Measurements from ENCODE around the gene UBE2L5.

Gene UBE2L5

GRCh38 chr13:30391956-30392680 is 30.2 kb upstream of the UBE2L5 start:
- no peaks in the 10 kb centered on the region for H3K9me3 ChIP-seq (ENCODE audit: control insufficient read depth in 5 of 5, low read length in 5 of 5)
- no peak overlapping the region for H3K4me3 ChIP-seq (ENCODE audit: low read depth in 1 of 5, low read length in 5 of 5)
- no peaks in the 10 kb centered on the region for H3K36me3 ChIP-seq (ENCODE audit: control insufficient read depth in 5 of 5, insufficient read depth in 5 of 5, low read length in 5 of 5)
- no peak overlapping the region for H3K9ac ChIP-seq (ENCODE audit: low read length in 5 of 5)
- H3K4me1 ChIP-seq (ENCODE audit: control insufficient read depth in 5 of 5, insufficient read depth in 5 of 5, low read length in 5 of 5), result peaks cover 7 to 36% (median 30%) of the 10 kb centered on the region in 5 donors
- H3K27ac ChIP-seq (ENCODE audit: low read depth, low read length), result no peak overlapping the region
- H3K27me3 ChIP-seq (ENCODE audit: control insufficient read depth in 5 of 5, insufficient read depth in 4 of 5, low read length in 5 of 5), result no peaks in the 10 kb centered on the region

GRCh38 chr13:30392681-30393045 is 29.6 kb upstream of the UBE2L5 start:
- no peak overlapping the region for H3K9ac ChIP-seq (ENCODE audit: low read length in 5 of 5)
- peaks cover 7 to 36% (median 30%) of the 10 kb centered on the region in 5 donors for H3K4me1 ChIP-seq (ENCODE audit: control insufficient read depth in 5 of 5, insufficient read depth in 5 of 5, low read length in 5 of 5)
- no peaks in the 10 kb centered on the region for H3K36me3 ChIP-seq (ENCODE audit: control insufficient read depth in 5 of 5, insufficient read depth in 5 of 5, low read length in 5 of 5)
- no peaks in the 10 kb centered on the region for H3K27me3 ChIP-seq (ENCODE audit: control insufficient read depth in 5 of 5, insufficient read depth in 4 of 5, low read length in 5 of 5)
- H3K4me3 ChIP-seq (ENCODE audit: low read depth in 1 of 5, low read length in 5 of 5), result no peak overlapping the region
- H3K9me3 ChIP-seq (ENCODE audit: control insufficient read depth in 5 of 5, low read length in 5 of 5), result no peaks in the 10 kb centered on the region
- H3K27ac ChIP-seq (ENCODE audit: low read depth, low read length), result no peak overlapping the region

GRCh38 chr13:30394751-30395191 is 27.5 kb upstream of the UBE2L5 start:
- H3K9me3 ChIP-seq (ENCODE audit: control insufficient read depth in 5 of 5, low read length in 5 of 5), result no peaks in the 10 kb centered on the region
- peaks cover 1 to 28% (median 26%) of the 10 kb centered on the region in 5 donors for H3K4me1 ChIP-seq (ENCODE audit: control insufficient read depth in 5 of 5, insufficient read depth in 5 of 5, low read length in 5 of 5)
- H3K27ac ChIP-seq (ENCODE audit: low read depth, low read length), result peak overlapping the region; percentile 94
- no peaks in the 10 kb centered on the region for H3K27me3 ChIP-seq (ENCODE audit: control insufficient read depth in 5 of 5, insufficient read depth in 4 of 5, low read length in 5 of 5)
- H3K4me3 ChIP-seq (ENCODE audit: low read depth in 1 of 5, low read length in 5 of 5), result peak overlapping the region; percentile 62 to 86 (median 67)
- no peaks in the 10 kb centered on the region for H3K36me3 ChIP-seq (ENCODE audit: control insufficient read depth in 5 of 5, insufficient read depth in 5 of 5, low read length in 5 of 5)
- peak overlapping the region; percentile 75 to 85 (median 79) for H3K9ac ChIP-seq (ENCODE audit: low read length in 5 of 5)

- Histone ChIP-seq H3K9ac (ENCODE audit: low read length in 5 of 5) (peak overlapping the region; percentile 75 to 85 (median 79)), H3K27ac (ENCODE audit: low read depth, low read length) (peak overlapping the region; percentile 94), H3K4me1 (ENCODE audit: control insufficient read depth in 5 of 5, insufficient read depth in 5 of 5, low read length in 5 of 5) (peaks cover 1 to 26% (median 24%) of the 10 kb centered on the region in 5 donors), H3K9me3 (ENCODE audit: control insufficient read depth in 5 of 5, low read length in 5 of 5) (no peaks in the 10 kb centered on the region), H3K27me3 (ENCODE audit: control insufficient read depth in 5 of 5, insufficient read depth in 4 of 5, low read length in 5 of 5) (no peaks in the 10 kb centered on the region), H3K4me3 (ENCODE audit: low read depth in 1 of 5, low read length in 5 of 5) (peak overlapping the region; percentile 62 to 86 (median 67)), H3K36me3 (ENCODE audit: control insufficient read depth in 5 of 5, insufficient read depth in 5 of 5, low read length in 5 of 5) (no peaks in the 10 kb centered on the region)
These were observed 26.8 kb upstream of the UBE2L5 start for GRCh38 chr13:30395192-30396158.

GRCh38 chr13:30396434-30397075 is 25.7 kb upstream of the UBE2L5 start:
- H3K4me1 ChIP-seq (ENCODE audit: control insufficient read depth in 5 of 5, insufficient read depth in 5 of 5, low read length in 5 of 5), result peaks cover 1 to 26% (median 24%) of the 10 kb centered on the region in 5 donors
- H3K36me3 ChIP-seq (ENCODE audit: control insufficient read depth in 5 of 5, insufficient read depth in 5 of 5, low read length in 5 of 5), result no peaks in the 10 kb centered on the region
- H3K9ac ChIP-seq (ENCODE audit: low read length in 5 of 5), result no peak overlapping the region
- no peaks in the 10 kb centered on the region for H3K27me3 ChIP-seq (ENCODE audit: control insufficient read depth in 5 of 5, insufficient read depth in 4 of 5, low read length in 5 of 5)
- no peaks in the 10 kb centered on the region for H3K9me3 ChIP-seq (ENCODE audit: control insufficient read depth in 5 of 5, low read length in 5 of 5)
- no peak overlapping the region for H3K4me3 ChIP-seq (ENCODE audit: low read depth in 1 of 5, low read length in 5 of 5)
- peak overlapping the region; percentile 94 for H3K27ac ChIP-seq (ENCODE audit: low read depth, low read length)

GRCh38 chr13:30398601-30399072 is 23.7 kb upstream of the UBE2L5 start:
- H3K9ac ChIP-seq (ENCODE audit: low read length in 5 of 5), result peak overlapping the region in 2 of 5 donors; percentile 28 to 52
- H3K4me1 ChIP-seq (ENCODE audit: control insufficient read depth in 5 of 5, insufficient read depth in 5 of 5, low read length in 5 of 5), result peaks cover 1 to 34% (median 30%) of the 10 kb centered on the region in 5 donors
- H3K27ac ChIP-seq (ENCODE audit: low read depth, low read length), result peak overlapping the region; percentile 85
- no peak overlapping the region for H3K4me3 ChIP-seq (ENCODE audit: low read depth in 1 of 5, low read length in 5 of 5)
- H3K9me3 ChIP-seq (ENCODE audit: control insufficient read depth in 5 of 5, low read length in 5 of 5), result no peaks in the 10 kb centered on the region
- H3K36me3 ChIP-seq (ENCODE audit: control insufficient read depth in 5 of 5, insufficient read depth in 5 of 5, low read length in 5 of 5), result no peaks in the 10 kb centered on the region
- no peaks in the 10 kb centered on the region for H3K27me3 ChIP-seq (ENCODE audit: control insufficient read depth in 5 of 5, insufficient read depth in 4 of 5, low read length in 5 of 5)

GRCh38 chr13:30400376-30400775 is 21.9 kb upstream of the UBE2L5 start:
- H3K9ac ChIP-seq (ENCODE audit: low read length in 5 of 5), result no peak overlapping the region

GRCh38 chr13:30401347-30401746 is 20.9 kb upstream of the UBE2L5 start:
- Histone ChIP-seq H3K4me3 (ENCODE audit: low read depth in 1 of 5, low read length in 5 of 5) (no peak overlapping the region), H3K4me1 (ENCODE audit: control insufficient read depth in 5 of 5, insufficient read depth in 5 of 5, low read length in 5 of 5) (peaks cover 3 to 45% (median 39%) of the 10 kb centered on the region in 5 donors)

More at GRCh38 chr13:30400376-30400775, 21.9 kb upstream of the UBE2L5 start:
- Histone ChIP-seq H3K27me3 (ENCODE audit: control insufficient read depth in 5 of 5, insufficient read depth in 4 of 5, low read length in 5 of 5) (no peaks in the 10 kb centered on the region), H3K4me1 (ENCODE audit: control insufficient read depth in 5 of 5, insufficient read depth in 5 of 5, low read length in 5 of 5) (peaks cover 3 to 41% (median 35%) of the 10 kb centered on the region in 5 donors), H3K36me3 (ENCODE audit: control insufficient read depth in 5 of 5, insufficient read depth in 5 of 5, low read length in 5 of 5) (no peaks in the 10 kb centered on the region), H3K4me3 (ENCODE audit: low read depth in 1 of 5, low read length in 5 of 5) (no peak overlapping the region), H3K27ac (ENCODE audit: low read depth, low read length) (no peak overlapping the region), H3K9me3 (ENCODE audit: control insufficient read depth in 5 of 5, low read length in 5 of 5) (no peaks in the 10 kb centered on the region)

GRCh38 chr13:30403456-30403855 is 18.8 kb upstream of the UBE2L5 start:
- H3K27ac ChIP-seq (ENCODE audit: low read depth, low read length), result peak overlapping the region; percentile 90
- H3K9me3 ChIP-seq (ENCODE audit: control insufficient read depth in 5 of 5, low read length in 5 of 5), result no peaks in the 10 kb centered on the region
- peaks cover 3 to 53% (median 43%) of the 10 kb centered on the region in 5 donors for H3K4me1 ChIP-seq (ENCODE audit: control insufficient read depth in 5 of 5, insufficient read depth in 5 of 5, low read length in 5 of 5)
- H3K9ac ChIP-seq (ENCODE audit: low read length in 5 of 5), result peak overlapping the region in 2 of 5 donors; percentile 35 to 70
- H3K27me3 ChIP-seq (ENCODE audit: control insufficient read depth in 5 of 5, insufficient read depth in 4 of 5, low read length in 5 of 5), result no peaks in the 10 kb centered on the region
- H3K36me3 ChIP-seq (ENCODE audit: control insufficient read depth in 5 of 5, insufficient read depth in 5 of 5, low read length in 5 of 5), result no peaks in the 10 kb centered on the region
- H3K4me3 ChIP-seq (ENCODE audit: low read depth in 1 of 5, low read length in 5 of 5), result no peak overlapping the region

More at GRCh38 chr13:30401347-30401746, 20.9 kb upstream of the UBE2L5 start:
- no peak overlapping the region for H3K9ac ChIP-seq (ENCODE audit: low read length in 5 of 5)
- no peak overlapping the region for H3K27ac ChIP-seq (ENCODE audit: low read depth, low read length)
- H3K9me3 ChIP-seq (ENCODE audit: control insufficient read depth in 5 of 5, low read length in 5 of 5), result no peaks in the 10 kb centered on the region
- no peaks in the 10 kb centered on the region for H3K27me3 ChIP-seq (ENCODE audit: control insufficient read depth in 5 of 5, insufficient read depth in 4 of 5, low read length in 5 of 5)
- H3K36me3 ChIP-seq (ENCODE audit: control insufficient read depth in 5 of 5, insufficient read depth in 5 of 5, low read length in 5 of 5), result no peaks in the 10 kb centered on the region
